Stimulated activated naive CD4-positive, alpha-beta T cell (primary cell): ENCODE measurements around the gene CXCR4.

Experiments
- DNase-seq, 6 experiments: peaks; one replicate each; lab custom pipeline; 2025; lab: John Stamatoyannopoulos, UW

CXCR4 gene

GRCh38 chr2:136131961-136132824 is 14.2 kb upstream of the CXCR4 start:
- DNase-seq, result peak; percentile 75 to 96 (median 86)

GRCh38 chr2:136131484-136131960 is 13.6 kb upstream of the CXCR4 start:
- peak; percentile 48 to 96 (median 82) for DNase-seq

GRCh38 chr2:136130511-136130910 is 12.6 kb upstream of the CXCR4 start:
- DNase-seq, result no peak

GRCh38 chr2:136130045-136130444 is 12.1 kb upstream of the CXCR4 start:
- DNase-seq, result peak in 1 of 6 experiments; percentile 13

GRCh38 chr2:136129601-136130000 is 11.7 kb upstream of the CXCR4 start:
- DNase-seq, result peak in 5 of 6 experiments; percentile 42 to 89 (median 86)

GRCh38 chr2:136128905-136129304 is 11.0 kb upstream of the CXCR4 start:
- no peak for DNase-seq

- no peak for DNase-seq
These were observed 10.4 kb upstream of the CXCR4 start for GRCh38 chr2:136128366-136128765.

- DNase-seq, result peak in 3 of 6 experiments; percentile 16 to 59 (median 49)
These were observed 9.4 kb upstream of the CXCR4 start for GRCh38 chr2:136127356-136127755.

GRCh38 chr2:136126421-136126926 is 8.5 kb upstream of the CXCR4 start:
- DNase-seq, result peak in 1 of 6 experiments; percentile 14

GRCh38 chr2:136126021-136126420 is 8.1 kb upstream of the CXCR4 start:
- no peak for DNase-seq

- peak in 1 of 6 experiments; percentile 58 for DNase-seq
These were observed 7.3 kb upstream of the CXCR4 start for GRCh38 chr2:136125236-136125635.

GRCh38 chr2:136124805-136125204 is 6.9 kb upstream of the CXCR4 start:
- DNase-seq, result peak in 2 of 6 experiments; percentile 28 to 58

- DNase-seq, result no peak
These were observed 4.7 kb upstream of the CXCR4 start for GRCh38 chr2:136122661-136123060.

GRCh38 chr2:136121204-136121910 is 3.4 kb upstream of the CXCR4 start:
- DNase-seq, result no peak

- peak in 3 of 6 experiments; percentile 18 to 25 (median 21) for DNase-seq
These were observed 2.0 kb upstream of the CXCR4 start for GRCh38 chr2:136119717-136120675.

GRCh38 chr2:136118819-136119716 is 1.1 kb upstream of the CXCR4 start:
- DNase-seq, result peak; percentile 78 to 87 (median 84)

- DNase-seq, result peak in 3 of 6 experiments; percentile 54 to 66 (median 64)
These were observed 533 bp downstream of the CXCR4 start for GRCh38 chr2:136117391-136117841.

- peak; percentile 64 to 90 (median 74) for DNase-seq
These were observed 1.0 kb downstream of the CXCR4 start for GRCh38 chr2:136116813-136117390.

- DNase-seq, result peak; percentile 80 to 96 (median 86)
These were observed 1.7 kb downstream of the CXCR4 start for GRCh38 chr2:136116151-136116812.
